HepG2 (cell line): ENCODE data around the gene C11orf68. TPM values are rescaled to one million over a fixed set of nuclear protein-coding genes. Genes with fewer than 3 reads are reported as not detected.

Experiments used
- ATAC-seq: fragments of 200-7000 bp; cut with Tn5 transposase; 3 replicates; pipeline ENCODE4 v1.9.1; 2020; ENCODE audit warnings: mild to moderate bottlenecking, moderate library complexity
- BruUV-seq: library from RNA; stranded (reverse); fragments of 400-500 nt; replicated peaks from 2 replicates; lab custom pipeline; 2021; lab: Mats Ljungman, UMichigan
- CTCF ChIA-PET: fragments of 300-600 bp; formaldehyde crosslinking; extraction: SDS; loops from one replicate; lab custom pipeline; 2021; ENCODE audit warnings: low total read pairs, inconsistent platforms, low intra/inter-chr PET ratio; lab: Yijun Ruan, JAX
- POLR2A ChIA-PET: fragments of 350-600 bp; sonication (Branson Sonifier 250); formaldehyde crosslinking; loops from one replicate; lab custom pipeline; 2020; ENCODE audit warnings: antibody characterized with exemption, inconsistent platforms; lab: Yijun Ruan, JAX
- DNase-seq: peaks from one replicate; pipeline ENCODE4 v3.0.0-alpha.2; 2015; ENCODE audit warnings: low spot score
- FAIRE-seq: peaks from 3 replicates; lab custom pipeline; 2011; peaks lifted over from hg19 to GRCh38; lab: Jason Lieb, UNC
- H2AFZ ChIP-seq: one replicate; pipeline ENCODE4 v1.6.1; 2011; ENCODE audit warnings: low read length, inconsistent platforms
- H3K27ac ChIP-seq: fragments of 300-600 bp; 3 replicates; pipeline ENCODE4 v1.8.0; 2011; ENCODE audit warnings: mixed run types, mild to moderate bottlenecking, mixed read lengths, low read length, inconsistent platforms; ENCODE audit not compliant: insufficient read depth; ENCODE audit errors: extremely low read length
- H3K27me3 ChIP-seq, 2 experiments: fragments of 200-600 bp in 1 of 2; 2 replicates in 1 of 2; 3 replicates in 1 of 2; pipeline versions ENCODE4 v1.6.0 to v1.8.0; 2011; ENCODE audit warnings: low read length in 2 of 2, mild to moderate bottlenecking in 2 of 2, moderate library complexity in 2 of 2, inconsistent platforms in 1 of 2; ENCODE audit not compliant: insufficient read depth in 2 of 2, control insufficient read depth in 1 of 2
- H3K36me3 ChIP-seq, 2 experiments: fragments of 200-600 bp in 1 of 2; replicated peaks in 1 of 2; 2 replicates in 1 of 2; 3 replicates in 1 of 2; pipeline versions ENCODE4 v1.5.1 to v1.8.0; 2011; ENCODE audit warnings: low read length in 2 of 2, inconsistent platforms in 1 of 2; ENCODE audit not compliant: insufficient read depth in 2 of 2, control insufficient read depth in 1 of 2
- H3K4me1 ChIP-seq: 2 replicates; pipeline ENCODE4 v1.5.1; 2012; ENCODE audit warnings: low read length, inconsistent platforms; ENCODE audit not compliant: insufficient read depth
- H3K4me2 ChIP-seq: 2 replicates; pipeline ENCODE4 v1.6.0; 2011; ENCODE audit warnings: low read depth, low read length, inconsistent platforms
- H3K4me3 ChIP-seq, 3 experiments: fragments of 200-600 bp in 1 of 3; sonication (generic), shearing (Covaris generic) in 1 of 3; replicated peaks in 1 of 3; 2 replicates each; pipeline ENCODE4 v1.5.1; 2011 to 2016; ENCODE audit warnings: low read length in 3 of 3, inconsistent platforms in 2 of 3, low read depth in 2 of 3, mild to moderate bottlenecking in 2 of 3, control low read depth in 1 of 3, mixed read lengths in 1 of 3; ENCODE audit not compliant: insufficient read depth in 1 of 3
- H3K79me2 ChIP-seq: one replicate; pipeline ENCODE4 v1.6.1; 2011; ENCODE audit warnings: low read length, inconsistent platforms; ENCODE audit not compliant: insufficient read depth
- H3K9ac ChIP-seq: 2 replicates; pipeline ENCODE4 v1.6.0; 2011; ENCODE audit warnings: mild to moderate bottlenecking, low read depth, low read length, inconsistent platforms; ENCODE audit not compliant: insufficient read depth
- H3K9me3 ChIP-seq: 2 replicates; pipeline ENCODE4 v1.5.1; 2012; ENCODE audit warnings: mild to moderate bottlenecking, low read length
- H4K20me1 ChIP-seq: 2 replicates; pipeline ENCODE4 v1.6.0; 2011; ENCODE audit warnings: inconsistent platforms, mild to moderate bottlenecking, low read length, moderate library complexity; ENCODE audit not compliant: insufficient read depth
- CEBPG ChIP-seq: IDR thresholded peaks from 2 replicates; pipeline ENCODE4 v1.6.1; 2016
- DPF2 ChIP-seq: sonication (generic); formaldehyde crosslinking; IDR thresholded peaks from 2 replicates; pipeline ENCODE4 v1.4.0; 2020; ENCODE audit warnings: mild to moderate bottlenecking, low read depth, missing genetic modification reagents, borderline replicate concordance
- SRSF9 ChIP-seq: fragments of 200-400 bp; formaldehyde crosslinking; IDR thresholded peaks from 2 replicates; pipeline ENCODE4 v1.6.1; 2018; ENCODE audit warnings: borderline replicate concordance, mild to moderate bottlenecking, low read depth, low read length; ENCODE audit not compliant: insufficient read depth, poor library complexity, severe bottlenecking
- WGBS: methylation state at CpG from one replicate; pipeline ENCODE4 v1.1.6; 2017; ENCODE audit warnings: low lambda C conversion rate; 5-methylcytosine and 5-hydroxymethylcytosine counted together
- in situ Hi-C: cut with HindIII; loops from 2 replicates; pipeline ENCODE4 v1.10.0; 2017; ENCODE audit warnings: low pct_unique_long_range_greater_than_20kb; ENCODE audit not compliant: extremely low pct_ligation_motif_present
- intact Hi-C: fragments of 100-400 bp; cut with micrococcal nuclease; formaldehyde crosslinking; loops from one replicate; pipeline ENCODE4 v1.10.0; 2022; ENCODE audit not compliant: unreplicated experiment
- polyA plus RNA-seq, 8 experiments: library from polyadenylated mRNA; depleted of rRNA in 3 of 8; stranded (reverse) in 7 of 8; unstranded in 1 of 8; fragments of >200 nt; fragmentation: Illumina TruSeq in 4 of 8; extraction: Trizol in 4 of 8; gene quantifications; 2 replicates each; pipeline versions ENCODE4 v1.2.1 to v1.2.3, GENCODE V29; 2011 to 2016; ENCODE audit warnings: low read depth in 4 of 8, missing spikeins in 1 of 8, mixed read lengths in 1 of 8; ENCODE audit not compliant: insufficient read depth in 1 of 8
- total RNA-seq, 5 experiments: library from RNA; depleted of rRNA; stranded (reverse); fragments of >200 nt; fragmentation: Illumina TruSeq; extraction: Trizol; gene quantifications; 2 replicates each; pipeline ENCODE4 v1.2.3, GENCODE V29; 2016; ENCODE audit warnings: low read depth in 1 of 5
- TF ChIP-seq, protein P1 (sequence below): IDR thresholded peaks from 2 replicates; pipeline ENCODE4 v1.6.1; 2016; ENCODE audit warnings: missing compliant biosample characterization, missing genetic modification reagents, borderline replicate concordance
- TF ChIP-seq, protein P2 (sequence below): sonication (generic); formaldehyde crosslinking; IDR thresholded peaks from 2 replicates; pipeline ENCODE4 v1.4.0; 2020; ENCODE audit warnings: missing genetic modification reagents

The C11orf68 gene
- total and polyA plus RNA-seq, 2 of the 13 experiments (the other 11 are each of a cell fraction or from before 2014, with no cell fraction given): 8.4 to 28.3 TPM

DNA sequence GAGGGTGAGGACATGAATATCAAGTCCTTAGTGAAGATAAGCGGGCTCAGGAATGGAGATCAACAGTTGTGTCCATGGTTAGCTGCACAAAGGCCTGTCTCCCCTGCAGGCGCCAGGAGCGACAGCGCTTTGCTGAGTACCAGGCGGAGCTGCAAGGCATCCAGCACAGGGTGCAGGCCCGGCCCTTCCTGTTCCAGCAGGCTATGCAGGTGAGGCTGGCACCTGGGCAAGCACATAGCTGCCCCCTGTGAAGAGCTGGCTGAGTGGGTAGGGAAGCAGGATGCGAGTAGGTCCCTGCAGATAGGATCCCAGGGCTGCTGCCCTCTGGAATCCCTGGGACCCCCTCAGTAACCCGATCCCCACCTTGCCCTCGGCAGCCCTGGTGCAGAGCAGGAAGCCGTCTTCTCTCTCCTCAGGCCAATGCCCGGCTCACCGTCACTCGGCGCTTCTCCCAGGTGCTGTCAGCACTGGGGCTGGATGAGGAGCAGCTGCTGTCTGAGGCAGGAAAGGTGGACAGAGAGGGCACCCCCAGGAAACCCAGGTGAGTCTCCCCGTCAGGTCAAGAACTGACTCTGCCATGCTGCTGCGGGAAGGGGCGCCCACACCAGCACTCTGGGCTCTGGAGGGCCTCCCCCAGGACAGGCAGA, 40.0 kb upstream of the C11orf68 start:
- no peak overlapping the region for H3K9ac ChIP-seq
- no peaks in the 10 kb centered on the region for H3K9me3 ChIP-seq
- H3K4me1 ChIP-seq: peaks cover 63% of the 10 kb centered on the region
- H3K4me2 ChIP-seq: no peak overlapping the region
- CTCF ChIA-PET: no interaction called here
- TF ChIP-seq SRSF9 (no peak), CEBPG (CRISPR knock-in tag) (no peak), DPF2 (CRISPR knock-in tag) (no peak)
- TF ChIP-seq, protein P1, sequence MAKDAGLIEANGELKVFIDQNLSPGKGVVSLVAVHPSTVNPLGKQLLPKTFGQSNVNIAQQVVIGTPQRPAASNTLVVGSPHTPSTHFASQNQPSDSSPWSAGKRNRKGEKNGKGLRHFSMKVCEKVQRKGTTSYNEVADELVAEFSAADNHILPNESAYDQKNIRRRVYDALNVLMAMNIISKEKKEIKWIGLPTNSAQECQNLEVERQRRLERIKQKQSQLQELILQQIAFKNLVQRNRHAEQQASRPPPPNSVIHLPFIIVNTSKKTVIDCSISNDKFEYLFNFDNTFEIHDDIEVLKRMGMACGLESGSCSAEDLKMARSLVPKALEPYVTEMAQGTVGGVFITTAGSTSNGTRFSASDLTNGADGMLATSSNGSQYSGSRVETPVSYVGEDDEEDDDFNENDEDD: no peak
- TF ChIP-seq, protein P2, sequence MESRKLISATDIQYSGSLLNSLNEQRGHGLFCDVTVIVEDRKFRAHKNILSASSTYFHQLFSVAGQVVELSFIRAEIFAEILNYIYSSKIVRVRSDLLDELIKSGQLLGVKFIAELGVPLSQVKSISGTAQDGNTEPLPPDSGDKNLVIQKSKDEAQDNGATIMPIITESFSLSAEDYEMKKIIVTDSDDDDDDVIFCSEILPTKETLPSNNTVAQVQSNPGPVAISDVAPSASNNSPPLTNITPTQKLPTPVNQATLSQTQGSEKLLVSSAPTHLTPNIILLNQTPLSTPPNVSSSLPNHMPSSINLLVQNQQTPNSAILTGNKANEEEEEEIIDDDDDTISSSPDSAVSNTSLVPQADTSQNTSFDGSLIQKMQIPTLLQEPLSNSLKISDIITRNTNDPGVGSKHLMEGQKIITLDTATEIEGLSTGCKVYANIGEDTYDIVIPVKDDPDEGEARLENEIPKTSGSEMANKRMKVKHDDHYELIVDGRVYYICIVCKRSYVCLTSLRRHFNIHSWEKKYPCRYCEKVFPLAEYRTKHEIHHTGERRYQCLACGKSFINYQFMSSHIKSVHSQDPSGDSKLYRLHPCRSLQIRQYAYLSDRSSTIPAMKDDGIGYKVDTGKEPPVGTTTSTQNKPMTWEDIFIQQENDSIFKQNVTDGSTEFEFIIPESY (CRISPR knock-in tag): peak; percentile 76; the same call in 1 of the 2 replicates
- TF ChIP-seq, all 625 proteins: peak for 1
- 85% methylated on average over 4 of the region's 17 CpGs for WGBS
- ATAC-seq (no peak), FAIRE-seq (no peak), DNase-seq (no peak)
- no peaks in the 10 kb centered on the region for H4K20me1 ChIP-seq
- no peak overlapping the region for H3K4me3 ChIP-seq
- in situ Hi-C loops (no loop called here), intact Hi-C loops (no loop called here)
- BruUV-seq: no TSS peak
- POLR2A ChIA-PET: interaction anchor here (1.3 kb wide), 1 partner anchor 71 kb away, joined by 5 read pairs; the partner anchor contains the start of gene FIBP
- H3K27me3 ChIP-seq: no peaks in the 10 kb centered on the region; a peak in 1 of 5 replicates
- H3K79me2 ChIP-seq: peaks cover 20% of the 10 kb centered on the region
- peaks cover 2 to 3% of the 10 kb centered on the region in 2 experiments; a peak in 4 of 5 replicates for H3K36me3 ChIP-seq
- H3K27ac ChIP-seq: no peak overlapping the region
- no peak overlapping the region for H2AFZ ChIP-seq
